OCI-M2 (cell line): ENCODE data around the gene AMTN.

Experiments
- DNase-seq: peaks from one replicate; lab custom pipeline; 2025; ENCODE audit not compliant: unreplicated experiment; lab: John Stamatoyannopoulos, UW

AMTN gene

GRCh38 chr4:70559211-70559830 lies 41.0 kb downstream of the AMTN start:
- DNase-seq = no peak

- no peak for DNase-seq
Observed at GRCh38 chr4:70559924-70560323, 41.6 kb downstream of the AMTN start.

GRCh38 chr4:70564033-70564432 lies 45.7 kb downstream of the AMTN start:
- no peak for DNase-seq

GRCh38 chr4:70570796-70571195 lies 52.4 kb downstream of the AMTN start:
- DNase-seq = no peak

GRCh38 chr4:70571772-70572171 lies 53.4 kb downstream of the AMTN start:
- no peak for DNase-seq

GRCh38 chr4:70575964-70576363 lies 57.6 kb downstream of the AMTN start:
- DNase-seq = no peak

GRCh38 chr4:70577220-70577927 lies 59.0 kb downstream of the AMTN start:
- no peak for DNase-seq

GRCh38 chr4:70581980-70582379 lies 63.6 kb downstream of the AMTN start:
- no peak for DNase-seq
